Dendritic cell treated with granulocyte-macrophage colony-stimulating factor and Interleukin-4, amounts not matched to agents 40 ng/mL and 50 ng/mL, for 4 days (primary cell): Measurements from ENCODE around the gene RNF34.
"Not testable (repeated sequence)": the region's sequence is repeated elsewhere in the genome, so short reads cannot be mapped to it uniquely, and the experiment has no call there.

Source experiments
- H3K27ac Mint-ChIP-seq: one replicate; pipeline ENCODE4 v1.8.0; 2022; ENCODE audit warnings: mild to moderate bottlenecking, mixed read lengths
- H3K27me3 Mint-ChIP-seq: one replicate; pipeline ENCODE4 v1.8.0; 2022; ENCODE audit warnings: mild to moderate bottlenecking, mixed read lengths
- H3K36me3 Mint-ChIP-seq: one replicate; pipeline ENCODE4 v1.8.0; 2022; ENCODE audit warnings: low read depth, mixed read lengths
- H3K4me1 Mint-ChIP-seq: one replicate; pipeline ENCODE4 v1.8.0; 2022; ENCODE audit warnings: low read depth, mixed read lengths
- H3K4me3 Mint-ChIP-seq: one replicate; pipeline ENCODE4 v1.8.0; 2022; ENCODE audit warnings: mild to moderate bottlenecking, moderate library complexity, mixed read lengths
- H3K9me3 Mint-ChIP-seq: one replicate; pipeline ENCODE4 v1.8.0; 2022; ENCODE audit warnings: mixed read lengths
- intact Hi-C: fragments of 100-400 bp; cut with micrococcal nuclease; formaldehyde crosslinking; loops from one replicate; pipeline ENCODE4 v1.15.0; 2022

RNF34 gene

DNA sequence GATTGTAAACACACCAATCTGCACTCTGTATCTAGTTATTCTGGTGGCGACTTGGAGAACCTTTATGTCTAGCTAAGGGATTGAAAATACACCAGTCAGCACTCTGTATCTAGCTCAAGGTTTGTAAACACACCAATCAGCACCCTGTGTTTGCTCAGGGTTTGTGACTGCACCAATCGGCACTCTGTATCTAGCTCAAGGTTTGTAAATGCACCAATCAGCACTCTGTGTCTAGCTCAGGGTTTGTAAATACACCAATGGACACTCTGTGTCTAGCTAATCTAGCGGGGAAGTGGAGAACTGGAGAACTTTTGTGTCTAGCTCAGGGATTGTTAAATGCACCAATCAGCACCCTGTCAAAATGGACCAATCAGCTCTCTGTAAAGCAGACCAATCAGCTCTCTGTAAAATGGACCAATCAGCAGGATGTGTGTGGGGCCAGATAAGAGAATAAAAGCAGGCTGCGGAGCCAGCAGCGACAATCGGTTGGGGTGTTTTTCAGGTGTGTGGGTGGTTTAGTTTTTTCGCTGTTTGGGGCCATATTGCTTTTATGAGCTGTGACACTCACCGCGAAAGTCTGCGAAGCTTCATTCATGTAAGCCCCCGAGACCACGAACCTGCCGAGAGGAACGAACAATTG is 24.9 kb upstream of the RNF34 start:
- H3K4me1 Mint-ChIP-seq, H3K9me3 Mint-ChIP-seq, H3K27ac Mint-ChIP-seq, H3K4me3 Mint-ChIP-seq, H3K36me3 Mint-ChIP-seq, intact Hi-C loops, H3K27me3 Mint-ChIP-seq: not testable (repeated sequence)

DNA sequence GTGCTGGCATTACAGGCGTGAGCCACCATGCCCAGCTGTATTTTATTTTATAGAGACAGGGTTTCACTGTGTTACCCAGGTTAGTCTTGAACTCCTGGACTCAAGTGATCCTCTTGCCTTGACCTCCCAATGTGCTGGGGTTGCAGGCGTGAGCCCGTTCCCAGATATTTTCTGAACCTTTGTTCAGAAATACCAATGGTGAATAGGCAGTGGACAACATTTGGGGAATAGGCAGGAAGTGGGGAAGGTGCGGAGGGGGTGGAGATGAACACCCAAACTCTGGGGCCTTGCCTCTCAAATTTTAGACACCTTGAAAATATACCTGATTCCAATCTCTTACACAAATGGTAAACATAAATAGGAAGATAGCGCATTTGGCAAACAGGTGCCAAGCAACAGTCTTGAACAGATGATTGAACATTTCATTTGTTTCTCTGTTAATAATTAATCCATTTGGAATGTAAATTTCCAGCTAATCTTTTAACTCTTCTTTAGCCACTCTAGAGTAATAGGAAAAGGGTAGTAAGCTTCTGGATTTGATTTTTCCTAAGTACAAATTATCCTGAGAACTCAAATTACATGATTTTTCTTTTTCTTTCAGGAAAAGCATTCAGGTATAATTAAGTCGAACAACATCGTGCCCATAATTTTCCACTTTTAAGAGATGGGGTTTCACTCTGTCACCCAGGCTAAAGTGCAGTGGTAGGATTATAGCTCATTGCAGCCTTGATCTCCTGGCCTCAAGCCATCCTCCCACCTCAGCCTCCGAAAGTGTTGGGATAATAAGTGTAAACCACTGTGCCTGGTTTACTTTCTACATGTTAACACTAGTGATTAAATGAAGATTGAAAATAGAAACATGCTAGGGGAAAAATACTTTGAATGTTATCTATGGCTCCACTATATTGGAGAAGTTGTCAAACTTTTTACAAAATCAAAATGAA is 22.9 kb upstream of the RNF34 start:
- H3K27me3 Mint-ChIP-seq = peaks cover 2% of the 10 kb centered on the region
- H3K4me3 Mint-ChIP-seq = no peak overlapping the region
- H3K9me3 Mint-ChIP-seq = no peaks in the 10 kb centered on the region
- intact Hi-C loops = no loop called here
- no peaks in the 10 kb centered on the region for H3K36me3 Mint-ChIP-seq
- H3K27ac Mint-ChIP-seq = no peak overlapping the region
- no peaks in the 10 kb centered on the region for H3K4me1 Mint-ChIP-seq

DNA sequence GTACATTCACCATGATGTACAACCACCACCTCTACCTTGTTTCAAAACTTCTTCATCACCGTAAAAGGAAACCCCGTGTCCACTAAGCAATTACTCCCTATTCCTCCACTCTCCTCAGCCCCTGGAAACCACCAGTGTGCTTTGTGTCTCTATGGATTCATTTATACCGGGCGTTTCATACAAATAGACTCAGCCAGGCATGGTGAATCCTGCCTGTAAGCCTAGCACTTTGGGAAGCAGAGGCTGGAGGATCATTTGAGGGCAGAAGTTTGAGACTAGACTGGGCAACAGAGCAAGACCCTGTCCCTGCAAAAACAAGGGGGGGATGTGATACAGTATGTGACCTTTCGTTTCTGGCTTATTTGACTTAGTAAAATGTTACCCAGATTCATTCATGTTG is 21.2 kb upstream of the RNF34 start:
- Mint-ChIP-seq H3K4me1 (no peaks in the 10 kb centered on the region), H3K27me3 (peaks cover 5% of the 10 kb centered on the region), H3K4me3 (no peak overlapping the region), H3K36me3 (no peaks in the 10 kb centered on the region), H3K9me3 (no peaks in the 10 kb centered on the region), H3K27ac (no peak overlapping the region)
- intact Hi-C loops = no loop called here

DNA sequence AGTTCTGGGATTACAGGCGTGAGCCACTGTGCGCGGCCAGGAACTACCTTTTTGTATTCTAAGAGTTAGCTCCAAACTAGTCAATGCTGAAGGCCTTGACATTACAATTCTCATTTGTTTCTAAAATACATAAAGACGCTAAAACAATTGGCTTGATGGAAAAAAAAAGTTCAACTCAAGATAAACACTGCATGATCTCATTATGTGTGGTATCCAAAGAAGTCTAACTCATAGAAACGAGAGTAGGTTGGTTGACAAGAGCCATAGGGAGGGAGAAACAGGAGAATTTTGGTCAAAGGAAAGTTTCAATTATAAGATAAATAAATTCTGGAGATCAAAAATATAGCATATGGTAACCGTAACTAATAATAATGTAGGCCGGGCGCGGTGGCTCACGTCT is 20.0 kb upstream of the RNF34 start:
- Mint-ChIP-seq H3K27ac (no peak overlapping the region), H3K9me3 (no peaks in the 10 kb centered on the region), H3K36me3 (no peaks in the 10 kb centered on the region), H3K4me1 (no peaks in the 10 kb centered on the region), H3K27me3 (peaks cover 3% of the 10 kb centered on the region), H3K4me3 (no peak overlapping the region)
- intact Hi-C loops = no loop called here

DNA sequence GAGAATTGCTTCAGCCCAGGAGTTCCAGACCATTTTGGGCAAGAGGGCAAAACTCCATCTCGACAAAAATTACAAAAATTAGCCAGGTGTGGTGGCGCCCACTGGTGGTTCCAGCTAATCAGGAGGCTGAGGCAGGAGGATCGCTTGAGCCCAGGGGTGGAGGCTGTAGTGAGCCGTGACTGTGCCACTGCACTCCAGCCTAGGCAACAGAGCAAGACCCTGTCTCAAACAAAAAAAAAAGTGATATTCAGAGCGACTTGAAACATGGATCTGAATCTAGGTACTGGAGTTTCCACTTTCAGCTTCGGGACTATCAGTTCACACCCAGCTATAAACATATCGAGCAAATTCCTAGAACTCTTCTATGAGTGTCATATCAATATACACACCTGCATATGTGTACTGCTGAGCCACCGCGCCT is 16.3 kb upstream of the RNF34 start:
- no peak overlapping the region for H3K4me3 Mint-ChIP-seq
- peaks cover 6% of the 10 kb centered on the region for H3K4me1 Mint-ChIP-seq
- H3K27me3 Mint-ChIP-seq = peaks cover 3% of the 10 kb centered on the region
- H3K9me3 Mint-ChIP-seq = no peaks in the 10 kb centered on the region
- no peak overlapping the region for H3K27ac Mint-ChIP-seq
- intact Hi-C loops = no loop called here
- no peaks in the 10 kb centered on the region for H3K36me3 Mint-ChIP-seq

DNA sequence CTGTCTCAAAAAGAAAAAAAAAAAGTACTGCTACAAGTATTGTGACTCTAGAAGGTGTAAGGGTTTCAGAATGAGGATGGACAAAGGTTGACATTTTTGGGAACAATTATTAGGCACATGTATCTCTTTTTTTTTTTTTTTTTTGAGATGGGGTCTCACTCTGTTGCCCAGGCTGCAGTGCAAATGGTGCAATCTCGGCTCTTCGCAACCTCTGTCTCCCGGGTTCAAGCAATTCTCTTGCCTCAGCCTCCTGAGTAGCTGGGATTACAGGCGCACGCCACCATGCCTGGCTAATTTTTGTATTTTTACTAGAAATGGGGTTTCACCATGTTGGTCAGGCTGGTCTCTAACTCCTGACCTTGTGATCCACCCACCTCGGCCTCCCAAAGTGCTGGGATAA is 15.0 kb upstream of the RNF34 start:
- H3K27ac Mint-ChIP-seq, H3K9me3 Mint-ChIP-seq, intact Hi-C loops, H3K27me3 Mint-ChIP-seq, H3K36me3 Mint-ChIP-seq, H3K4me3 Mint-ChIP-seq: not testable (repeated sequence)
- peaks cover 11% of the 10 kb centered on the region for H3K4me1 Mint-ChIP-seq

DNA sequence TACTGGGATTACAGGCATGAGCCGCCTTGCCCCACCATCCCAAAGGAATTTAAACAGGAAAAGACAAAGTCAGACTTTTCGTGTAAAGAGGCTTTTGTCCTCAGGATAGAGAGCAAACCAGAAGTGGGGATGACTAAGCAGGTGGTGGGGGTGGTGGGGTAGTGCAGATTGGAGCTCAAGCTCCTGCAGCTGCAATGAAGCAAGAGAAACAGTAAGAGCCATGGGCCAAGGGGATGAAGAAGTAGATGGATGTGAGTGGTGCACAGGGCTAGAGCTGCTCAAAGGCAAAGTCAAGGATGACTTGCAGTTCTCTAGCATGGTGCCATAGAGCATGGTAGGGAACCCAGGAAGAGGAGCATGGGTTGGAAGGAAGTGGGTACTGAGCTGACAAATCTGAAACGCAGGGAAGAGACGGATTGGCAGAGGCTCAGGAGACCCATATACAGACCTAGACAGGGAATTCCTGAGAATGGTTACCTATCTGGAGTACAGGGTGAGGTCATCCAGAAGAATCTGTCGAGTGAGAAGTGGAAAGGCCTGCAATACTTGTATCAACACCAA is 11.4 kb upstream of the RNF34 start:
- Mint-ChIP-seq H3K4me3 (no peak overlapping the region), H3K9me3 (no peaks in the 10 kb centered on the region), H3K27me3 (no peaks in the 10 kb centered on the region), H3K4me1 (peaks cover 21% of the 10 kb centered on the region), H3K27ac (peak overlapping the region; percentile 42), H3K36me3 (no peaks in the 10 kb centered on the region)
- intact Hi-C loops = no loop called here

DNA sequence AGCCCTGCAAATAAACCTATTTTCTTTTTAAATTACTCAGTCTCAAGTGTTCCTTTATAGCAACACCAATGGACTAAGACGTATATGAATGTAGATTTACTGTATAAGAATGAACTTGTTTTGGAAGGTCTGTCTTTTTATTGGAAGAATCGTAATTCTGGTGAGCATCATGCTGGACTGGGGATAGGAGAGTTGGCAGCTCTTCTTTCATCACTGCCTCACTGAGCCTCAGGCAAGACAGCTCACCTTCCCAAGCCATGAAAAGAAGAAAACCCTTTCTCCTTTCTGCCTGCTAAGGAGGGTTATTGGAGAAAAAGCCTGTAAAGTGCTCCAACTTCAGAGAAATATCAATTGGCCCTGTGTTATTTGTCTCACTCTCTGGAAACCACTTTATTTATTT is 9.1 kb upstream of the RNF34 start:
- Mint-ChIP-seq H3K36me3 (no peaks in the 10 kb centered on the region), H3K27me3 (no peaks in the 10 kb centered on the region), H3K9me3 (no peaks in the 10 kb centered on the region), H3K27ac (no peak overlapping the region), H3K4me1 (peaks cover 21% of the 10 kb centered on the region), H3K4me3 (no peak overlapping the region)
- intact Hi-C loops = no loop called here

DNA sequence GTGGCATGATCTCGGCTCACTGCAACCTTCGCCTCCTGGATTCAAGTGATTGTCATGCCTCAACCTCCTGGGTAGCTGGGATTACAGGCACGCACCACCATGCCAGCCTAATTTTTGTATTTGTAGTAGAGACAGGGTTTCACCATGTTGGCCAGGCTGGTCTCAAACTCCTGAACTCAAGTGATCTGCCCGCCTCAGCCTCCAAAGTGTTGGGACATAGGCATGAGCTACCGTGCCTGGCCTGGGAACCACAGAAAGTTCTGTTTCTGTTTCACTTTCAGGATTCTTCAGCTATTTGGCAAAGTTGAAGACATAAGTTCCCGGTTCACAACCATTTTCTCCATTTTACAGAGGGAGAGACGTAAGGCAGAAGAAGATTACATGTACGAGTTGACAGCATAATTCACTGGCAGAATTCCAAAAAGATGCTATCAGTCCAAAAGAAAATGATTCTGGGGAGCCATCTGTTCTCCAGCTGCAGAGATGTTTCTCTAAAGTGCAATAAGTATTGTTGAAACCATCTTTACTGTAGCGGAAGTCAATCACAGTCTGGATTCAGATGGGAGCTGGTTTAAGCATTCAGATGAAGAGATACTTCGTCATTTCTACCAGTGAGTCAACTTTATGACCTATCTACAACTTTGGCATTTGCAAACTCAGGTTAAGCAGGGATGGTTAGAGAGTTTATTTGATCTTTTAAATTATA is 8.1 kb upstream of the RNF34 start:
- no peaks in the 10 kb centered on the region for H3K9me3 Mint-ChIP-seq
- H3K27ac Mint-ChIP-seq = peak overlapping the region; percentile 79
- peaks cover 21% of the 10 kb centered on the region for H3K4me1 Mint-ChIP-seq
- H3K27me3 Mint-ChIP-seq = no peaks in the 10 kb centered on the region
- H3K36me3 Mint-ChIP-seq = no peaks in the 10 kb centered on the region
- H3K4me3 Mint-ChIP-seq = peak overlapping the region; percentile 32
- intact Hi-C loops = no loop called here

DNA sequence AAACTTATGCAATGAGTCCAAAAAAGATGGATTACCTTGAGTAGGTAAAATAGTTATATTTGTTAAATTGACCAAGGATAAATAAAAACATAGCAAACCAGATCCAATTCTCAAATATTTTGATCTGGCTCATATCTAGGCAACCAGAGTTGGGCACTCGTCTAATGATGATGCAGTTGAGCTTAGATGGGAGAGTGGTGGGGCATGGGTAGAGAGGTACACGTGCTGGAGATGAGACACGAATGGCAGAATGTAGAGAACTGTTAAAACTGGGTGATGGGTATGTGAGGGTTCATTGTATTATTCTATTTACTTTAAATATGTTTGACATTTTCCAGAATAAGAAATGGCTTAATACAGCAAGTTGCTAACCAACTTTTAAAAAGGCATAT is 7.6 kb upstream of the RNF34 start:
- no peaks in the 10 kb centered on the region for H3K27me3 Mint-ChIP-seq
- no peaks in the 10 kb centered on the region for H3K36me3 Mint-ChIP-seq
- H3K27ac Mint-ChIP-seq = no peak overlapping the region
- H3K4me1 Mint-ChIP-seq = peaks cover 21% of the 10 kb centered on the region
- intact Hi-C loops = no loop called here
- no peaks in the 10 kb centered on the region for H3K9me3 Mint-ChIP-seq
- no peak overlapping the region for H3K4me3 Mint-ChIP-seq

DNA sequence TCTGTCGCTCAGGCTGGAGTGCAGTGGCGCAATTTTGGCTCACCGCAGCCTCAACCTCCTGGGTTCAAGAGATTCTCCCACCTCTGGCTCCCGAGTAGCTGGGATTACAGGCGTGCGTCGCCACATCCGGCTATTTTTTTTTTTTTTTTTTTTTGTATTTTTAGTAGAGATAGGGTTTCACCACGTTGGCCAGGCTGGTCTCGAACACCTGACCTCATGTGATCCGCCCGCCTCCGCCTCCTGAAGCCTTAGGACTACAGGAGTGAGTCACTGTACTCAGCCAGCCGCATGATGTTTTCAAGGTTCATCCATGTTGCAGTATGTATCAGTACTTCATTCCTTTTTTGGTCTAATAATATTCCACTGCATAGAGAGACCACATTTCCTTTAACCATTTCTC is 2.4 kb upstream of the RNF34 start:
- Mint-ChIP-seq H3K27ac (no peak overlapping the region), H3K4me1 (peaks cover 21% of the 10 kb centered on the region), H3K36me3 (peaks cover 19% of the 10 kb centered on the region), H3K4me3 (no peak overlapping the region), H3K9me3 (no peaks in the 10 kb centered on the region), H3K27me3 (no peaks in the 10 kb centered on the region)
- intact Hi-C loops = no loop called here

DNA sequence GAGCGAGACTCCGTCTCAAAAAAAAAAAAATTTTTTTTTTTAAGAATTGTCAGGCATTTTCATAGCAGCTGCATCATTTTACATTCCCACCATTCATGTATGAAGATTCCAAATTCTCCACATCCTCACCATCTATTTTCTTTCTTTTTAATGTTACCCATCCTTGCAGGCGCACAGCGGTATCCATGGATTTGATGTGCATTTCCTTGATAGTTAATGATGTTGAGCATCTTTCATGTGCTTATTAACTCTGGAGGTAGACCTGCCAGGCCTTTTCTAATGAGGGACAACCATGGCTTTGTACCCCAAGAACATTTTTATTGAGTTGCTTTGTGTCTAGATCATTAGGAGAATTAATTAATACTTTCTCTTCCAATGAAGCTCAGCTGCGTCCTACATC is 1.6 kb upstream of the RNF34 start:
- H3K27ac Mint-ChIP-seq = no peak overlapping the region
- peaks cover 23% of the 10 kb centered on the region for H3K4me1 Mint-ChIP-seq
- H3K27me3 Mint-ChIP-seq = no peaks in the 10 kb centered on the region
- H3K4me3 Mint-ChIP-seq = no peak overlapping the region
- H3K36me3 Mint-ChIP-seq = peaks cover 19% of the 10 kb centered on the region
- intact Hi-C loops = no loop called here
- H3K9me3 Mint-ChIP-seq = no peaks in the 10 kb centered on the region

DNA sequence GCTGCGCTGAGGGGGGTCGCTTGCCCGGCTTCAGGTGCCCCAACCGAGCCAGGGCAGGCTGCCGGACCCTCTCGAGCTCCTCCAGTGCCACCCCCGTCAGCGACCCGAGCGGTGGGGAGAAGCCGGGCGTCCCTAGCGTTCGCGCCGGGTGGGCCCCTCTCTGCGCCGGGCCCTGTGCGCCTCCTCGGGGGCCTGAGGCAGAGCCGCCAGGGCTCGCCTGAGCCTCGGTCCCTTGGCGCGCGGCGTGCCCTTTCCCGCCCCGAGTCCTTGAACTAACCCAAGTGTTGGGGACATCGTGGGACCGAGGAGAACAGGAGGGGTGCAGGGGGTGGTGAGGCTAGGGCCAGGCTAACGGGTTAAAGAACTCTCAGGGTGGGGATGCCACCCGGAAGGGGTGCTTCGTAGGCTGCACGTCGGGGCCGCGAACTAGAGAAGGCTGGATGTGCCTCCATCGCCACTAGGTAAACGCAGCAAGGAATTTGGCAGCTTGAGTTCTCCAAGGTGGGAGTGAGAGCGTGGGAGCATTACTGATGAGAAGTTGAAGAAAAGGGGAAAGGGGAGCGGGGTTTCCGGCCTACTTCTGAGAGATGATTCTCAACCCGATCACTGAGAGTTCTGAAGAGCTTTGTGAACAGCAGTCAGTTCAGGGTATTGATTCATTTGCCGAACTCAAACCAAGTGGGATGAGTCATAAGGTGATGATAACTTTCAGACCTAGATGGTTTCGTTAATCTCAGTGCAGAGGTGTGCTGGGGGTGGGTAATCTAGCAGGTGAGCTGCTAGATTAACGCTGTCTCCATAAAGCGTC is 618 bp downstream of the RNF34 start:
- intact Hi-C loops = loop anchor here (1.0 kb wide), 1 partner anchor 48 kb away; the partner anchor contains the start of gene ANAPC5
- Mint-ChIP-seq H3K27ac (peak overlapping the region; percentile 89), H3K36me3 (peaks cover 37% of the 10 kb centered on the region), H3K9me3 (no peaks in the 10 kb centered on the region), H3K4me1 (peaks cover 23% of the 10 kb centered on the region), H3K4me3 (peak overlapping the region; percentile 96), H3K27me3 (no peaks in the 10 kb centered on the region)
